HG03064 (cell line): ENCODE results near the gene AMZ2.
"Not testable (repeated sequence)": the region's sequence is repeated elsewhere in the genome, so short reads cannot be mapped to it uniquely, and the experiment has no call there.

Source experiments
- ATAC-seq: cut with Tn5 transposase; IDR thresholded peaks from one replicate; pipeline ENCODE4 v1.9.1; 2021; ENCODE audit warnings: low read depth; ENCODE audit not compliant: unreplicated experiment

The AMZ2 gene

GRCh38 chr17:68248199-68248825 lies 469 bp downstream of the AMZ2 start:
- ATAC-seq: peak; percentile 34

GRCh38 chr17:68248891-68249290 lies 1.0 kb downstream of the AMZ2 start:
- ATAC-seq: no peak

DNA sequence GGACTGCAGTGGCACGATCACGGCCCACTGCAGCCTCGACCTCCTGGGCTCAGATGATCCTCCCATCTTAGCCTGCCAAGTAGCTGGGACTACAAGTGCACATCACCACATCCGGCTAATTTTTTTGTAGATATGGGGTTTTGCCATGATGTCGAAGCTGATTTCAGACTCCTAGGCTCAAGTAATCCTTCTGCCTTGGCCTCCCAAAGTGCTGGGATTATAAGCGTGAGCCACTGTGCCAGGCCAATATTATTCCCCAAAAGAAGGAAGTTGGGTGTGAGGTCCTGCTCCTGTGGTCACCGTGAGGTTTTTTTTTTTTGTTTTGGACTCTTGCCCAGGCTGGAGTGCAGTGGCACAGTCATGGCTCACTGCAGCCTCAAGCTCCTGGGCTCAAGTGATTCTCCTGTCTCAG lies 1.5 kb downstream of the AMZ2 start:
- no peak for ATAC-seq

DNA sequence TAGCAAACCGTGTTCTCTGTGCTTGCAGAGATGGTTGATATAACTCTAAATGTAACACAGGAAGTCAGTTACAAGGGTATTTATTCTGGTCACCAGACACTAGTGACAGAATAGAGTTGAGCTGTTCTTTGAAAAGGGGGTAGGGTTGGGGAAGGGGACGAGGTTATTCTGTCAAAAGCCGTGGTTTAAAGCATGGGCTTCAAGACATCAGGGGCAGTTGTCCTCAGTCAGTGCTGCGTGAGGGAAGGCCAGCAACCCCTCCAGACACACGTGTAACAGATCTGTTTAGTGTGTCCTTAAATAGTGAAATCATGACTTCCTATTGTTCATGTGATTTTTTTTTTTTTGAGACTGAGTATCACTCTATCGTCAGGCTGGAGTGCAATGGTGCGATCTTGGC lies 5.6 kb downstream of the AMZ2 start:
- ATAC-seq: not testable (repeated sequence)

GRCh38 chr17:68255151-68255550 lies 7.3 kb downstream of the AMZ2 start:
- ATAC-seq: no peak

DNA sequence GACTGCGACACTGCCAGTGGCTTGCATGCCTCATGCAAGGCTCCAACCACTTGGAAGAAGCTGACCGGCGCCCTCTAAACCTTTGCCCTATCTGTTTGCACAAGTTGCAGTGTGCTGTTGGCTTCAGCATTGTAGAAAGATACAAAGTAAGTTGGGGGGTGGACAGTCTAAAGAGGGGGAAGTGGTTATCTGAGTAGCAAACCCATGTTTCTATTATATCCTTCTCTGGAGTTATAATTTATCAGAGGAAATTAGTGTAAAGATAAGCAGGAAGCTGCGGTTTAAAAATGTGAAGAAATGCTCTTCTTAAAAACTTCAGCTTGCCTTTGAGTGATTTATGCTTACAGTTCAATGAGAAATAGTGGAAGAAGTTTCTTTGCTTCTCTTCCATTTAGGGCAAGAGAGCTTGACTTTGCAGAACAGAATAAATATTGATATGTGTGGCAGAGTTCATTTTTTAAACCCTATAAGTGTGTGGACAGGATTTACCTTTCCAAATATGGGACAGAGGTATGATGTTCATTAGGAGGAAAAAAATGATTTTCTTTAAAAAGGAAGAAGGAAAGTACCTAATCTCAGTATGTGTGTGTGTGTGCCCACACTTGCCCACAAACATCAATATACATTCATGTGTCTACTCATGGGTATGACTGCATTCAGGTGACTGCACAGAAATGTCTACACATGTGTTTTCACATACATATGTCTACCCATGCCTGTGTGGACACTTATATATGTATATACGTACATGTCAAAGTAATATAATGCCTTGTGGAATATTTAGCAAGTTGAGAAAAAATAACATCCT lies 8.1 kb downstream of the AMZ2 start:
- no peak for ATAC-seq

GRCh38 chr17:68256701-68257100 lies 8.9 kb downstream of the AMZ2 start:
- not testable (repeated sequence) for ATAC-seq

DNA sequence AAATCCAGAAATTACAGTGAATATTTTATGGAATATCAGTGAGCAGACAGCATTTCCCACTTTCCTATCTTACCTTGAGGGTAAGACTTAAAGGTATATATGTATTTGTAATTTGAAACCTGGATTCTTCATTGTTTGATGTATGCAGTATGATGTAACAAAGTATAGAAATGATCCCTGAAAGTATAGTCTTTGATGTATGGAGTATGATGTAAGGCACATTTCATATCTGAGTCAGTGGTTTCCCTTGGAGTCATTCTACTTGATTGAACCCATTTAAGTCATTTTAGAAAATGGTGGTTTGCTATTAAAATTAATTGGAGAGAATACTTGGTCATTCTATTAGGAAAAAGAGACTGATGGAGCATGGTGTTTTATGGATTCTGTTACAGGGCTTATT lies 10.1 kb downstream of the AMZ2 start:
- ATAC-seq: no peak

- peak; percentile 89 for ATAC-seq
Measured at GRCh38 chr17:68258890-68259647, 11.2 kb downstream of the AMZ2 start.

DNA sequence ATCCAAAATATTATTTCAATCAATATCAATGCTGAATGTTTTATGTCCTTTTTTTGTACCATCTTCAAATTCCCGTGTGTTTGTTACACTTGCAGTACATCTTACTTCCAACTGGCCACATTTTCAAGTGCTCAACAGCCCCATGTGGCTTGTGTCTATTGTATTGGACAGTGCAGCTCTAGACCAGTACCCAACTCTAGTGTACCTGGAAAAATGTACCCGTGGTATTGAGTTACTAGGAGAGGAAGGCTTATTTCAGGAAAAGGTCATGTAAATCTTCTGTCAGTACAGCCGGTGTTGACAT lies 11.8 kb downstream of the AMZ2 start:
- not testable (repeated sequence) for ATAC-seq

DNA sequence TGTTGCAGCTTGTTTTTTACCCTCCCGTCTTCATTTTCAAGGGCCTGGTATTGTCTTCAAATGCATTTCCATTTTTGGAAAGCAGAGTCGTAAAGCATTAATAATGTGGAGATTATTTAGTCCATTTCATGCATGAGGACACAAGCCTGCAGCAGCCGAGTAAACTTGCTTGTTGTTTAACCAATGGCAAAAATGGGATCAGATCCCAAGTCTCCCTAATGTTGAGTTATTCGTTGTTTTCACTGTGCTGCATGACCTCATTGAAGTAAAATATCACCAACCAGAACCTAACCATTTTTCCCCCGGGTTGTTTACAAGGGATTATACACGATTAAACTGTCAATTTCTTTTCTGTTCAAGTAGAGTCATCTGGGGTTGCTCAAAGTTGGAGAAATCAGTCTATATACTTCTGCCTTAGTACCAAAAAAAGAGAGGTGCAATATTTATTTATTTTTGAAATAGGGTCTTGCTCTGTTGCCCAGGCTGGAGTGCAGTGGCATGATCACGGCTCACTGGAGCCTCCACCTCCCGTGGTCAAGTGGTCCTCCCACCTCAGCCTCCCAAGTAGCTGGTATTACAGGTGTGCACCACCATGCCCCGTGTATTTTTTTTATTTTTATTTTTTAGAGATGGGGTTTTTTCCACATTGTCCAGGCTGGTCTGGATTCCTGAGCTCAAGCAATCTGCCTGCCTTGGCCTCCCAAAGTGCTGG lies 12.4 kb downstream of the AMZ2 start:
- no peak for ATAC-seq

DNA sequence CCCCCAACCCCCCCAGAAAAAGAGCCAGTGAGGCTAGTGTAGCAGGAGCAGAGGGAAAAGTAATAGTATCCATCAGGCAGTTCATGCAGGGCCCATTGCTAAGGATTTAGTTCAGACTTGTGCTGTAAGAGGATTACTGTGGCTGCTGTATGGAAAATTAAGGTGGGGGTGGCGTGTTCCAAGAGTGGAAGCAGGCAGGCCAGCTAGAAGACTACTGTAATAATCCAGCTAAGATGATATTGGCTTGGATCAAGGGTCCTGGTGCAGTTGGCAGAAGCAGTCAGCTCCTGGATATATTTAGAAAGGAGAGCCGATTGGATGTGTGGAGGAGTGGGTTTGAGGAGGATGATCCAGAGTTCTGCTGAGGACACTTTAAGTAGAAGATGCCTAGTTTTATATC lies 14.6 kb downstream of the AMZ2 start:
- ATAC-seq: not testable (repeated sequence)

DNA sequence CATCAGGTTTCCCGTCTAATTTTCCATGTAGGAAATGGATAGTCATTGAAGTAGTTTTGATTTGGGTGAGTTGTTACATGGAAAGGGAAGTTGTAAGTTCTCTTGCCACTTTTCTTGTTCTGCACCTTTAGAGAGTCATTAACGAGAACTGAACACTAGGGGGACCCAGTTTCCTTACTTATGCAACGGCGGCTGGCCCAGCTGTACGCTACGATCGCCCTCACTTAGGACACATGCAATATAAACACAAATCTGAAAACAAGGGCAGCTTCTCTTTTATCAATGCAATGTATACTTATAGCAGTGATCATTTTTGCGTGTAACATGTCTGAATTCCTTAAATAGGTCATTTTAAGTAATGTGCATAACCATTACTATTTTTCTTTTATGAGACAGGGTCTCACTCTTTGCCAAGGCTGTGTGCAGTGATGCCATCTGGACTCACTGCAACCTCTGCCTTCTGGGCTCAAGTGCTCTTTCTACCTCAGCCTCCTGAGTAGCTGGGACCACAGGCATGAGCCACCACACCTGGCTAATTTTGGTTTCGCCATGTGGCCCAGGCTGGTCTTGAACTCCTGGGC lies 15.3 kb downstream of the AMZ2 start:
- ATAC-seq: not testable (repeated sequence)

- ATAC-seq: not testable (repeated sequence)
Measured at GRCh38 chr17:68265833-68266232, 18.0 kb downstream of the AMZ2 start.

DNA sequence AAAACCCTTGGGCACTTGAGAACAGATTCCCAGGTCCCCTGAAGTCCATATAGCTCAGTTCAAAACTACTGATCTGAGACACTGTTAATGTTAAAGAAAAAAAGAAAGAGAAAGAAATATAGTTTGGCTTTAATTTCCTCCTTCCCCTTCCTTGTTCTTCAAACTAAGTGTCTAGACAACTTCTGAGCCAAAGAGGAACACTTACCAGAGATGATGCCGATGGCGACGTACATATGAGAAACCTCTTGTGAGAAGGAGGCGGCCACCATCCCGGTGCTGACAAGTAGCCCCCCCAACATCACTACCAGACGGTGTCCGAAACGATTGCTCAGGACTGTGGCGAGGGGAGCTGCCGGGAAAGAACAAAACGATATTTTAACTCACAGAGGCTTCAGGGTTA lies 25.9 kb downstream of the AMZ2 start:
- ATAC-seq: no peak

DNA sequence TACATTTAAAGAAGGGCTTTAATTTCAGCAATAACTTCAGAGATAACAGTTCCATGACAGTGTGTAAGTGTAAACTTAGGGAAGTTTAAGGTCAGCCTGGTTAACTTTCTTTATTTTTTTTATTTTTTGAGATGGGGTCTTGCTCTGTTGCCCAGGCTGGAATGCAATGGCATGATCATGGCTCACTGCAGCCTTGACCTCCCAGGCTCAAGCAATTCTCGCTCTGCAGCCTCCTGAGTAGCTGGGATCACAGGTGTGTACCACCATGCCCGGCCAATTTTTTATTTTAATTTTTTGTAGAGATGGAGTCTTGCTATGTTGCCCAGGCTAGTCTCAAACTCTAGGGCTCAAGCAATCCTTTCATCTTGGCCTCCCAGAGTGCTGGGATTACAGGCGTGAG lies 28.5 kb downstream of the AMZ2 start:
- not testable (repeated sequence) for ATAC-seq

DNA sequence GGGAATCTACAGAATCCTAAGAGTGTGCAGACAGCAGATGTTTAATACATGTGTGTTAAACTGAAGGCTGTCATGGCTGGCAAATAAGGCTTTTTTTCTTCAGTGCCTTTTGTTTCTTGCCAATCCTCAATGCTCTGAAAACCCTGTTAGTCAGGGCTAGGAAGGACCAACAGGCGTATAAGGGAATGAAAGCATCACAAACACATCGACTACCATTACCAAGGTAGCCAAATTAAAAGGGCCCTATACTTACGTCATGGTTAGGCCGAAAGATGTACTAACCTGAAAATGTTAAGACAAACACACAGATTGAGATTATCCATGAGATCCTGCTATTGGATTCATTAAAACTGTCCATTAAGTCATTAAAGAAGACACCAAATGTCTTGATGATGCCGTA lies 30.0 kb downstream of the AMZ2 start:
- no peak for ATAC-seq

GRCh38 chr17:68281965-68282364 lies 34.1 kb downstream of the AMZ2 start:
- ATAC-seq: not testable (repeated sequence)

- no peak for ATAC-seq
Measured at GRCh38 chr17:68288375-68288774, 40.5 kb downstream of the AMZ2 start.

- no peak for ATAC-seq
Measured at GRCh38 chr17:68288804-68289203, 41.0 kb downstream of the AMZ2 start.

GRCh38 chr17:68289473-68289872 lies 41.6 kb downstream of the AMZ2 start:
- no peak for ATAC-seq
